ENCODE data around the gene SOX18. TPM values are rescaled to one million over a fixed set of nuclear protein-coding genes. Genes with fewer than 3 reads are reported as not detected.

SOX18 gene
- total and polyA plus RNA-seq, 2 of the 13 experiments (the other 11 are each of a cell fraction or from before 2014, with no cell fraction given): 1.6 to 1.9 TPM

DNA sequence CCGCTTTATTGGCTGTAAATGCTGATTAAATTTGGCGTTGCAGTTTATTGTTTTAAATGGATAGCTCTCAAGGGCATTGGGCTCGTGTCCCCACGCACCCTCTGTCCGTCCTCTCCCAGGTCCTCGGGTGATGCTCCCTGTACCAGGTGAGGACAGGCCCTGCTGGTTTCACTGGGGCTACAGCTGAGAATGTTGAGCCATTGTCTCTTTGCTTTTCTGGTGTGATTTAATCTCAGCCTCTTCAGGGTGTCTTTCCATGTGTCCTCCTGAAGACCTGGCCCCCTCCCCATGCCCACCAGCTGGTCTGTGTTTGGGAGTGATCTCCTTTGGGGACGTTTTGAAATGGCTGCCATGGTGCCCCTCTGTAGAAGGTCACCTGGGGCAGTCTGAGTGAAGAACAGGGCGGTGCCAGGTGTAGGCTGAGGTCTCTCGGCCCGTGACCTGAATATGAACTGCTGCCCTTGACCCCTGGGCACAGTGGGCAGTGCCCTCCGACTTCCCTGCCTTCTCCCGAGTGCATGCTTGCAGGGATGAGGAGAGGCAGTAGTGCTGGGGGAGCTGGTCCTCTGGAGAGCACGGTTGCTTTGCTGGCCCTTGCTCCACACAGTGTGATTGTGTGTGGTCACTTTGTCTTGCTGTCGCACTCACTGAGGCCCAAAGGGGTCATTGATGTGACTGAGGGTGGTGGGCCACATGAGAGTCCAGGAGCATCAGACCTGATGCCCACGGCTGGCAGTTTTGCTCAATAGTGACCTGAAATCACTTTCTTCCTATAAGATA, 25.9 kb downstream of the SOX18 start:
- POLR2A ChIA-PET: interaction anchor here (0.6 to 5.0 kb wide), 23 partner anchors 9 to 286 kb away, joined by 3 to 81 read pairs (median 4); partner anchors contain the start of genes C20orf204, PRPF6, SAMD10 and SOX18
- ATAC-seq (peak; percentile 68), FAIRE-seq (peak; percentile 12), DNase-seq (ENCODE audit: low spot score) (no peak)
- intact Hi-C loops (cut with micrococcal nuclease; ENCODE audit: unreplicated experiment): loop anchor here (1.0 kb wide), 3 partner anchors 13 to 42 kb away; partner anchors contain the start of genes C20orf204 and PRPF6
- H3K79me2 ChIP-seq (ENCODE audit: insufficient read depth, low read length): peaks cover 4% of the 10 kb centered on the region
- peak overlapping the region; percentile 71 for H3K9ac ChIP-seq (ENCODE audit: insufficient read depth, low read depth, low read length)
- peak overlapping the region; percentile 84 for H3K4me2 ChIP-seq (ENCODE audit: low read depth, low read length)
- no peaks in the 10 kb centered on the region for H4K20me1 ChIP-seq (ENCODE audit: insufficient read depth, low read length)
- H3K4me3 ChIP-seq (replicated peaks in 1 of 3; ENCODE audit: insufficient read depth in 1 of 3, low read depth in 2 of 3, low read length in 3 of 3): peak overlapping the region in 2 of 3 experiments; percentile 17 to 63; a peak in 4 of 6 replicates
- H3K36me3 ChIP-seq (replicated peaks in 1 of 2; ENCODE audit: control insufficient read depth in 1 of 2, insufficient read depth in 2 of 2, low read length in 2 of 2): peaks cover 53 to 76% of the 10 kb centered on the region in 2 experiments
- H3K4me1 ChIP-seq (ENCODE audit: insufficient read depth, low read length): peaks cover 42% of the 10 kb centered on the region
- CTCF ChIA-PET (ENCODE audit: low intra/inter-chr PET ratio, low total read pairs): interaction anchor here (1.3 kb wide), 1 partner anchor 46 kb away, joined by 4 read pairs; no protein-coding TSS in a partner anchor
- TSS peak; percentile 88 for BruUV-seq (replicated peaks)
- no peaks in the 10 kb centered on the region for H3K27me3 ChIP-seq (ENCODE audit: control insufficient read depth in 1 of 2, insufficient read depth in 2 of 2, low read length in 2 of 2)
- in situ Hi-C loops (cut with HindIII; ENCODE audit: extremely low pct_ligation_motif_present, low pct_unique_long_range_greater_than_20kb): loop anchor here (5.0 kb wide), 1 partner anchor 41 kb away; the partner anchor contains the start of gene PRPF6
- peak overlapping the region; percentile 92 for H3K27ac ChIP-seq (ENCODE audit: extremely low read length, insufficient read depth, low read length)
- WGBS (ENCODE audit: low lambda C conversion rate): 38% methylated on average over 15 of the region's 15 CpGs
- no peak overlapping the region for H2AFZ ChIP-seq (ENCODE audit: low read length)
- H3K9me3 ChIP-seq (ENCODE audit: low read length): no peaks in the 10 kb centered on the region
- no peak for TF ChIP-seq ZNF543 (CRISPR knock-in tag; IDR thresholded peaks at IDR 0.05)
- peak; percentile 70; the same call in 1 of the 2 replicates for TF ChIP-seq CENPT (CRISPR knock-in tag; IDR thresholded peaks at IDR 0.05; ENCODE audit: low read depth)
- TF ChIP-seq ZNF296 (CRISPR knock-in tag; conservative IDR thresholded peaks at IDR 0.05): peak; percentile 85
- TF ChIP-seq GPN1 (CRISPR knock-in tag; IDR thresholded peaks at IDR 0.05; ENCODE audit: borderline replicate concordance): peak; percentile 71; the same call in 1 of the 2 replicates
- TF ChIP-seq FIP1L1 (IDR thresholded peaks at IDR 0.05; ENCODE audit: borderline replicate concordance, insufficient read depth, low read depth, low read length): 0 out of 2 replicates have a peak, but pooled peaks have one; percentile 57
- TF ChIP-seq NFE2L1 (CRISPR knock-in tag; IDR thresholded peaks at IDR 0.05; ENCODE audit: borderline replicate concordance): 0 out of 2 replicates have a peak, but pooled peaks have one; percentile 46
- peak; percentile 82; the same call in 1 of the 2 replicates for TF ChIP-seq NR2F6 (IDR thresholded peaks at IDR 0.05)
- TF ChIP-seq NR2F6 (CRISPR knock-in tag; IDR thresholded peaks at IDR 0.05): peak; percentile 86
- TF ChIP-seq MTF2 (CRISPR knock-in tag; IDR thresholded peaks at IDR 0.05; ENCODE audit: borderline replicate concordance): 0 out of 2 replicates have a peak, but pooled peaks have one; percentile 57
- TF ChIP-seq ZFAT (CRISPR knock-in tag; conservative IDR thresholded peaks at IDR 0.05): no peak
- TF ChIP-seq, protein P1, sequence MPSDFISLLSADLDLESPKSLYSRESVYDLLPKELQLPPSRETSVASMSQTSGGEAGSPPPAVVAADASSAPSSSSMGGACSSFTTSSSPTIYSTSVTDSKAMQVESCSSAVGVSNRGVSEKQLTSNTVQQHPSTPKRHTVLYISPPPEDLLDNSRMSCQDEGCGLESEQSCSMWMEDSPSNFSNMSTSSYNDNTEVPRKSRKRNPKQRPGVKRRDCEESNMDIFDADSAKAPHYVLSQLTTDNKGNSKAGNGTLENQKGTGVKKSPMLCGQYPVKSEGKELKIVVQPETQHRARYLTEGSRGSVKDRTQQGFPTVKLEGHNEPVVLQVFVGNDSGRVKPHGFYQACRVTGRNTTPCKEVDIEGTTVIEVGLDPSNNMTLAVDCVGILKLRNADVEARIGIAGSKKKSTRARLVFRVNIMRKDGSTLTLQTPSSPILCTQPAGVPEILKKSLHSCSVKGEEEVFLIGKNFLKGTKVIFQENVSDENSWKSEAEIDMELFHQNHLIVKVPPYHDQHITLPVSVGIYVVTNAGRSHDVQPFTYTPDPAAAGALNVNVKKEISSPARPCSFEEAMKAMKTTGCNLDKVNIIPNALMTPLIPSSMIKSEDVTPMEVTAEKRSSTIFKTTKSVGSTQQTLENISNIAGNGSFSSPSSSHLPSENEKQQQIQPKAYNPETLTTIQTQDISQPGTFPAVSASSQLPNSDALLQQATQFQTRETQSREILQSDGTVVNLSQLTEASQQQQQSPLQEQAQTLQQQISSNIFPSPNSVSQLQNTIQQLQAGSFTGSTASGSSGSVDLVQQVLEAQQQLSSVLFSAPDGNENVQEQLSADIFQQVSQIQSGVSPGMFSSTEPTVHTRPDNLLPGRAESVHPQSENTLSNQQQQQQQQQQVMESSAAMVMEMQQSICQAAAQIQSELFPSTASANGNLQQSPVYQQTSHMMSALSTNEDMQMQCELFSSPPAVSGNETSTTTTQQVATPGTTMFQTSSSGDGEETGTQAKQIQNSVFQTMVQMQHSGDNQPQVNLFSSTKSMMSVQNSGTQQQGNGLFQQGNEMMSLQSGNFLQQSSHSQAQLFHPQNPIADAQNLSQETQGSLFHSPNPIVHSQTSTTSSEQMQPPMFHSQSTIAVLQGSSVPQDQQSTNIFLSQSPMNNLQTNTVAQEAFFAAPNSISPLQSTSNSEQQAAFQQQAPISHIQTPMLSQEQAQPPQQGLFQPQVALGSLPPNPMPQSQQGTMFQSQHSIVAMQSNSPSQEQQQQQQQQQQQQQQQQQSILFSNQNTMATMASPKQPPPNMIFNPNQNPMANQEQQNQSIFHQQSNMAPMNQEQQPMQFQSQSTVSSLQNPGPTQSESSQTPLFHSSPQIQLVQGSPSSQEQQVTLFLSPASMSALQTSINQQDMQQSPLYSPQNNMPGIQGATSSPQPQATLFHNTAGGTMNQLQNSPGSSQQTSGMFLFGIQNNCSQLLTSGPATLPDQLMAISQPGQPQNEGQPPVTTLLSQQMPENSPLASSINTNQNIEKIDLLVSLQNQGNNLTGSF (CRISPR knock-in tag; IDR thresholded peaks at IDR 0.05): no peak
- 0 out of 2 replicates have a peak, but pooled peaks have one; percentile 3 for TF ChIP-seq ZFP36L1 (CRISPR knock-in tag; IDR thresholded peaks at IDR 0.05)
- no peak for TF ChIP-seq GATA4 (IDR thresholded peaks at IDR 0.05; ENCODE audit: borderline replicate concordance, low read depth)
- TF ChIP-seq, protein P2, sequence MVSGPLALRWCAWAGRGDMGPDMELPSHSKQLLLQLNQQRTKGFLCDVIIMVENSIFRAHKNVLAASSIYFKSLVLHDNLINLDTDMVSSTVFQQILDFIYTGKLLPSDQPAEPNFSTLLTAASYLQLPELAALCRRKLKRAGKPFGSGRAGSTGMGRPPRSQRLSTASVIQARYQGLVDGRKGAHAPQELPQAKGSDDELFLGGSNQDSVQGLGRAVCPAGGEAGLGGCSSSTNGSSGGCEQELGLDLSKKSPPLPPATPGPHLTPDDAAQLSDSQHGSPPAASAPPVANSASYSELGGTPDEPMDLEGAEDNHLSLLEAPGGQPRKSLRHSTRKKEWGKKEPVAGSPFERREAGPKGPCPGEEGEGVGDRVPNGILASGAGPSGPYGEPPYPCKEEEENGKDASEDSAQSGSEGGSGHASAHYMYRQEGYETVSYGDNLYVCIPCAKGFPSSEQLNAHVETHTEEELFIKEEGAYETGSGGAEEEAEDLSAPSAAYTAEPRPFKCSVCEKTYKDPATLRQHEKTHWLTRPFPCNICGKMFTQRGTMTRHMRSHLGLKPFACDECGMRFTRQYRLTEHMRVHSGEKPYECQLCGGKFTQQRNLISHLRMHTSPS (CRISPR knock-in tag; IDR thresholded peaks at IDR 0.05; ENCODE audit: low read depth): peak; percentile 97
- TF ChIP-seq, protein P3, sequence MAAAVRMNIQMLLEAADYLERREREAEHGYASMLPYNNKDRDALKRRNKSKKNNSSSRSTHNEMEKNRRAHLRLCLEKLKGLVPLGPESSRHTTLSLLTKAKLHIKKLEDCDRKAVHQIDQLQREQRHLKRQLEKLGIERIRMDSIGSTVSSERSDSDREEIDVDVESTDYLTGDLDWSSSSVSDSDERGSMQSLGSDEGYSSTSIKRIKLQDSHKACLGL (CRISPR knock-in tag; IDR thresholded peaks at IDR 0.05): peak; percentile 69; the same call in 1 of the 2 replicates

Data from HepG2 (cell line).